GM12801 (cell line): ENCODE data around the gene TMEM45A.

Source experiments
- TF ChIP-seq, protein P1 (sequence below): IDR thresholded peaks from one replicate; pipeline ENCODE4 v1.5.1; 2011; ENCODE audit warnings: control low read depth; ENCODE audit not compliant: insufficient read length; ENCODE audit errors: extremely low read depth

Gene TMEM45A

DNA sequence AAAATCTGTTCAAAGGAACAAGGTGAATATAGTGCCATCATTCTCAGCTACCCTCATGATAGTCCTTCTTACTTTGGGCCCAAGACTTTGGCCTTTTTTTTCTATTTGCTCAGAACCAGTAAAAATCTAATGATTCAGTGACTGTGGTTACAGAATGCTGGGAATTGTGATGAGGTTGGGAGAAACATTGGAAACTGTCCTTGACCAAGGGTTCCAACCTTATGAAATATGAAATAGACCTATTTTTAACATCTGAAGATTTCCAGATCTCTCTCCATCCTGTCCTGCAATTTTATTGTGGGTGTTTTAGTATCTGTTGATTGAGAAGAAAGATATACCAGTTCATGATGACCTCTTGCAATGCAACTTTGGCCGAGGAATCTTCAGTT, 34.9 kb downstream of the TMEM45A start:
- TF ChIP-seq, protein P1, sequence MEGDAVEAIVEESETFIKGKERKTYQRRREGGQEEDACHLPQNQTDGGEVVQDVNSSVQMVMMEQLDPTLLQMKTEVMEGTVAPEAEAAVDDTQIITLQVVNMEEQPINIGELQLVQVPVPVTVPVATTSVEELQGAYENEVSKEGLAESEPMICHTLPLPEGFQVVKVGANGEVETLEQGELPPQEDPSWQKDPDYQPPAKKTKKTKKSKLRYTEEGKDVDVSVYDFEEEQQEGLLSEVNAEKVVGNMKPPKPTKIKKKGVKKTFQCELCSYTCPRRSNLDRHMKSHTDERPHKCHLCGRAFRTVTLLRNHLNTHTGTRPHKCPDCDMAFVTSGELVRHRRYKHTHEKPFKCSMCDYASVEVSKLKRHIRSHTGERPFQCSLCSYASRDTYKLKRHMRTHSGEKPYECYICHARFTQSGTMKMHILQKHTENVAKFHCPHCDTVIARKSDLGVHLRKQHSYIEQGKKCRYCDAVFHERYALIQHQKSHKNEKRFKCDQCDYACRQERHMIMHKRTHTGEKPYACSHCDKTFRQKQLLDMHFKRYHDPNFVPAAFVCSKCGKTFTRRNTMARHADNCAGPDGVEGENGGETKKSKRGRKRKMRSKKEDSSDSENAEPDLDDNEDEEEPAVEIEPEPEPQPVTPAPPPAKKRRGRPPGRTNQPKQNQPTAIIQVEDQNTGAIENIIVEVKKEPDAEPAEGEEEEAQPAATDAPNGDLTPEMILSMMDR = no peak

DNA sequence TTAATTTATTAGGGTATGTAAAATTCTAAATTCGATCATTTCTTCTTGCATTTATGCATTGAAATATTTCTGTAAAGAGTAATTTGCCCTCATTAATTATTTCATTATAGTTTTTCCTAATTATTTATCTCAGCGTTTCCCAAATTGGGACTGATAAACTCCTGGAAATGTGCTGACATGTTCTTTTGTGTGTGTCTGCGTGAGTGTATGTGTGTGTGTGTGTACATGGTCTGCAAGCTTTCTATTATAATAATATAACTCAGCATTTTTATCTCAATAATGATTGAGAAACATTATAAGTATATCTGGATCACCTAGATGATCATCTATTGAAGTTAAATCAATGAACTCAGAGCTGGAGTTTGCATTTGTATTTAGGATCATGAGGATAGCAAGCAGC, 38.7 kb downstream of the TMEM45A start:
- TF ChIP-seq, protein P1 = no peak

DNA sequence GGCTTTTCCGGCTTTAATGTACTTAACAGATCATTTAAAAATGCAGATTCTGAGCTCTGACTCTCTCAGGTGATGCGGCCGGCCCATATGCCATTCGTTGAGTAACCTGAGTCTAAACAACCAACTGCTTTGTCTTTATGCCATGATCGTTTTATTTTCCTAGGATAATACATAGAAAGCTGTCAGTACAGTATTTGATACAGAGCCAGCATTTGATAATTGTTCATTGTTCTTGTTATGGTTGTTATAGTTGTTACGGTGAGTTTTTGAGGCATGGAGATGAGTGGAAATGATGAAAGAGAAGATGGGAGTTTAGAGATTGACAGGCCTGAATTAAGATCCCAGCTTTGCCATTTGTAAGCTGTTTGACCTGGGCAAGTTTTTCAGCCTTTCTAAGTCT, 40.0 kb downstream of the TMEM45A start:
- TF ChIP-seq, protein P1 = no peak

DNA sequence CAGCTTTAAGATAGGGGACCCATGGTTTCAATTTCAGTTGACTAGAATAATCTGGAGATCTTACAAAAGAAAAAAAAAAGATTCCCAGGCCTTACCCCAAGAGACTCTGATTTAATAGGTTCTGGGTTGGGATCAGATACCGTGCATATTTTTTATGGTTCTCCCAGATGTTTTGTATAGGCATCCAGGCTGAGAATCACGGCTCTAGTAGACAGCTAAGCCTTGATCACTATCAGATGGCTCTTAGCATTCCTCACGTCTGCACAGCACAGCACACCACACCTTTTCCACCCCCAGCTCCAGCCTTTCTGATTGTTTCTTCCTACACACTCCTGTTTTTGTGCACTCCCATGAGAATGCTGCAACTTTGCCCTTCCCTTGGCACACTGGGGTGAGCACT, 40.8 kb downstream of the TMEM45A start:
- TF ChIP-seq, protein P1 = no peak

DNA sequence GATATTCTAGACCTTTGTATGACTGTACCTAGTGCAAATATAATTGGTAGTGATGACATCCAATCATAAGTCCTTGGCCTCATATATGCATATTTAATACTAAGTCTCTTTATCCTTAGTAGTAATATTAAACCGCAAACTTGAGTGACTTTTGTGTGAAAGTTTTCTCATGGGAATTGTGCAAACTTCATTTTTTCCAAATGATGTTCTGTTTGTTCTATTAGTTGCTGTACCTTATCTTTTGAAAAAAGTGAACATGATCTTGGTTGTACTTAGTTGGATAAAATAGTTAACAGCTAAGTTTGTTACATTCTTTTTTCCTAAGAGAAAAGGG, 43.2 kb downstream of the TMEM45A start:
- TF ChIP-seq, protein P1 = no peak

DNA sequence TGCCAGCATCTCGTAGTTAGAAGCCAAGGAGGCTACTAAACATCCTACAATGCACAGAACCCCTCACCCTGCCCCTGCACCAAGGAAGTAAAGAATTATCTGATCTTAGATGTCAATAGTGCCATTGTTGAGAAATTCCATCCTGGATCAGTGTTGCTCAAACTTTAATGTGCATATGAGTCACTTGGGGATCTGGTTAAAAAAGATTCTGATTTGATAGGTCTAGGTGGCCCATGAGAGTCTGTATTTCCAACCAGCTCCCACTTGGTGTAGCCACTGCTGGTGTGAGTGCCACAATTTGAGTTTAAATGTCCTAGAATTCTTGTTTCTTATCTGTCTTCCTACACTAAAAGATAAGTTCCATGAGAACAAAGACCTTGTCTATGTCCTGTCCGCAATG, 43.7 kb downstream of the TMEM45A start:
- TF ChIP-seq, protein P1 = no peak

DNA sequence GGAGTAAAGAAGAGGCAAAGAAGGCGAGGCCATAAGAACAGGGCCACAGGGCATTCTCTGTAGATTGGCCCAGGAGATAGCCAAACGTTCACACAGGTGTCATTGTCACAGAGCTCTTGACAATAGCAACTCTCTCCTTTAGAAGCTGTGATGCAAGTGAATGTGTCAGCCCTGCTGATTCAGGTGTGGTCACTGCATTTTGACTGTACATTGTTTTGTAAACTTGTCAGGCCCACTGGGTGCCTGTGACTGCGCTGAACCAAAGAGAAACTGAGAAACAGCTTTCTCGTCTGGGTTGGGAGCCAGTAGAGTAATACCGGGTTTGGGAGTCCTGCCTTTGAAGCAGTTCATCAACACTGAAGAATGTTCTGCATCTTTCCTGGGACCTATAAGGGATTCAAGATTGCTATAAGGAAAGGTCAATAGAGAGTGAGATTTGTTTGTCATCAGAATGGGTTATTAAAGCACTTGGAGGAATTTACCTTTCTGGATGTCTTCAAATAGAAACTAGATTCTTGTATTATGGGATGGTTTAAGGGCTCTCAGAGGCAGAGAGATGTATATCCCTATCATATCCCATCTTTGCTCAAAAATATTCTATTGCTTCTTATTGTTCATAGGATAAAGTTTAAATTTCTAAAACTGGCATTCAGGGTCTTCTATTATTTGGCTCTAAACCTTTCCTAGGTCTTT, 45.4 kb downstream of the TMEM45A start:
- TF ChIP-seq, protein P1 = no peak
